HCEC 1CT (cell line): ENCODE measurements around the gene ADA.
A peak's percentile ranks its signal among the peaks of the same experiment; 100 is the strongest.

Experiments used
- DNase-seq: peaks from one replicate; pipeline ENCODE4 v3.0.0-alpha.2; 2017

ADA gene

GRCh38 chr20:44574372-44574771 is 77.1 kb downstream of the ADA start:
- no peak for DNase-seq

GRCh38 chr20:44573501-44573869 is 78.0 kb downstream of the ADA start:
- DNase-seq = no peak

- peak; percentile 97 for DNase-seq
Measured at GRCh38 chr20:44572551-44573500, 78.7 kb downstream of the ADA start.

- no peak for DNase-seq
Measured at GRCh38 chr20:44571362-44571988, 80.0 kb downstream of the ADA start.

GRCh38 chr20:44570367-44570766 is 81.1 kb downstream of the ADA start:
- no peak for DNase-seq
